K562 (cell line): ENCODE results near the gene KCNG4. TPM values are rescaled to one million over a fixed set of nuclear protein-coding genes. Genes with fewer than 3 reads are reported as not detected.

Experiments used
- CTBP1 ChIP-seq: fragments of 450-650 bp; IDR thresholded peaks from 2 replicates; pipeline ENCODE4 v1.6.1; 2016; ENCODE audit warnings: borderline replicate concordance
- DPF2 ChIP-seq: fragments of 450-650 bp; IDR thresholded peaks from 2 replicates; pipeline ENCODE4 v1.6.1; 2016
- EGR1 ChIP-seq: fragments of 450-650 bp; conservative IDR thresholded peaks from 2 replicates; pipeline ENCODE4 v1.6.1; 2017; ENCODE audit warnings: mild to moderate bottlenecking
- ELF2 ChIP-seq: fragments of 250-450 bp; sonication (Bioruptor Pico); IDR thresholded peaks from 2 replicates; pipeline ENCODE4 v1.5.0; 2021; ENCODE audit warnings: mild to moderate bottlenecking
- ETS2 ChIP-seq: IDR thresholded peaks from 2 replicates; pipeline ENCODE4 v1.6.1; 2016; ENCODE audit warnings: borderline replicate concordance, missing genetic modification characterization, mild to moderate bottlenecking, moderate library complexity, missing compliant biosample characterization; ENCODE audit not compliant: poor library complexity, severe bottlenecking
- EZH2 ChIP-seq: IDR thresholded peaks from 2 replicates; pipeline ENCODE4 v1.6.1; 2012; ENCODE audit warnings: low read depth, mild to moderate bottlenecking, inconsistent platforms, low read length, borderline replicate concordance
- FOSL1 ChIP-seq: fragments of 200-800 bp; sonication (Bioruptor generic); conservative IDR thresholded peaks from 2 replicates; pipeline ENCODE4 v1.6.1; 2016; ENCODE audit warnings: missing genetic modification characterization, missing compliant biosample characterization
- FOXK2 ChIP-seq, 2 experiments: fragments of 450-650 bp; IDR thresholded peaks in 1 of 2; conservative IDR thresholded peaks in 1 of 2; 2 replicates each; pipeline ENCODE4 v1.6.1; 2016; ENCODE audit warnings: low read depth in 2 of 2, mild to moderate bottlenecking in 1 of 2
- FOXM1 ChIP-seq, 2 experiments: fragments of 450-650 bp in 1 of 2; sonication (generic) in 1 of 2; formaldehyde crosslinking in 1 of 2; IDR thresholded peaks; 2 replicates each; pipeline versions ENCODE4 v1.6.1 to v1.9.0; 2017 to 2022; ENCODE audit warnings: low read depth in 2 of 2, mild to moderate bottlenecking in 2 of 2, missing genetic modification reagents in 1 of 2, moderate library complexity in 1 of 2
- FOXP1 ChIP-seq: sonication (generic); formaldehyde crosslinking; IDR thresholded peaks from 2 replicates; pipeline ENCODE4 v1.8.0; 2022; ENCODE audit warnings: mild to moderate bottlenecking, missing genetic modification reagents
- JUNB ChIP-seq: fragments of 450-650 bp; formaldehyde crosslinking; conservative IDR thresholded peaks from 2 replicates; pipeline ENCODE4 v1.4.0; 2020; ENCODE audit warnings: mild to moderate bottlenecking
- KDM1A ChIP-seq, 2 experiments: fragments of 450-650 bp; IDR thresholded peaks; 2 replicates each; pipeline ENCODE4 v1.6.1; 2016; ENCODE audit warnings: mild to moderate bottlenecking in 2 of 2
- LCOR ChIP-seq: sonication (generic); formaldehyde crosslinking; IDR thresholded peaks from 2 replicates; pipeline ENCODE4 v1.8.0; 2022; ENCODE audit warnings: mild to moderate bottlenecking, missing genetic modification reagents
- MAFF ChIP-seq: IDR thresholded peaks from 2 replicates; pipeline ENCODE4 v1.6.1; 2012; ENCODE audit warnings: low read length, improper control_type of control experiment
- MAFK ChIP-seq: IDR thresholded peaks from 2 replicates; pipeline ENCODE4 v1.6.1; 2011; ENCODE audit warnings: low read length, improper control_type of control experiment
- MEF2D ChIP-seq: conservative IDR thresholded peaks from 2 replicates; pipeline ENCODE4 v1.6.1; 2016; ENCODE audit warnings: low read depth, missing genetic modification characterization, missing compliant biosample characterization
- MTF1 ChIP-seq: fragments of 250-450 bp; sonication (Bioruptor Pico); IDR thresholded peaks from 2 replicates; pipeline ENCODE4 v1.9.0; 2021; ENCODE audit warnings: moderate library complexity, mild to moderate bottlenecking, inconsistent platforms, borderline replicate concordance
- NFE2 ChIP-seq: IDR thresholded peaks from 2 replicates; pipeline ENCODE4 v1.6.1; 2014; ENCODE audit warnings: antibody characterized with exemption, low read depth
- NFIC ChIP-seq: fragments of 450-650 bp; IDR thresholded peaks from 2 replicates; pipeline ENCODE4 v1.6.1; 2017; ENCODE audit warnings: mild to moderate bottlenecking, inconsistent platforms
- NR2F6 ChIP-seq: fragments of 450-650 bp; formaldehyde crosslinking; IDR thresholded peaks from 2 replicates; pipeline ENCODE4 v1.4.0; 2020; ENCODE audit warnings: mild to moderate bottlenecking
- RCOR1 ChIP-seq, 2 experiments: IDR thresholded peaks; 2 replicates each; pipeline ENCODE4 v1.6.1; 2012; ENCODE audit warnings: low read depth in 2 of 2, low read length in 2 of 2, borderline replicate concordance in 1 of 2, improper control_type of control experiment in 1 of 2
- XRCC3 ChIP-seq: fragments of 450-650 bp; IDR thresholded peaks from 2 replicates; pipeline ENCODE4 v1.6.1; 2017; ENCODE audit warnings: mild to moderate bottlenecking, moderate library complexity
- ZNF12 ChIP-seq: sonication (generic); formaldehyde crosslinking; IDR thresholded peaks from 2 replicates; pipeline ENCODE4 v1.4.0; 2020; ENCODE audit warnings: mild to moderate bottlenecking, missing genetic modification reagents
- ZNF280A ChIP-seq: fragments of 450-650 bp; IDR thresholded peaks from 2 replicates; pipeline ENCODE4 v1.6.1; 2018; ENCODE audit warnings: mild to moderate bottlenecking, low read depth; ENCODE audit not compliant: partially characterized antibody
- polyA plus RNA-seq, 8 experiments: library from polyadenylated mRNA; depleted of rRNA in 4 of 8; stranded (reverse) in 5 of 8; unstranded in 3 of 8; fragments of >200 nt; fragmentation: Nextera tagmentation in 2 of 8; fragmentation: Illumina TruSeq in 1 of 8; extraction: Ambion mirVana in 2 of 8; extraction: Trizol in 1 of 8; gene quantifications; 2 replicates each; pipeline versions ENCODE4 v1.2.1 to v1.2.3, GENCODE V29; 2011 to 2014; ENCODE audit warnings: inconsistent platforms in 1 of 8, missing spikeins in 1 of 8
- total RNA-seq, 7 experiments: library from RNA; depleted of rRNA in 6 of 7; stranded (reverse); fragments of >200 nt in 6 of 7; fragmentation: Illumina TruSeq in 2 of 7; extraction: Trizol in 2 of 7; gene quantifications; 2 replicates each; pipeline versions ENCODE4 v1.2.1 to v1.2.3, GENCODE V29; 2011 to 2021; ENCODE audit warnings: low replicate concordance in 1 of 7
- TF ChIP-seq, protein P1 (sequence below): fragments of 250-450 bp; sonication (Bioruptor Pico); IDR thresholded peaks from 2 replicates; pipeline ENCODE4 v1.9.0; 2021; ENCODE audit warnings: mild to moderate bottlenecking, inconsistent platforms
- TF ChIP-seq, protein P2 (sequence below), 2 experiments: fragments of 450-650 bp; IDR thresholded peaks; 2 replicates each; pipeline ENCODE4 v1.6.1; 2016

Gene KCNG4
- total and polyA plus RNA-seq, 9 of the 15 experiments (the other 6 are each of a cell fraction or from before 2014, with no cell fraction given) = not detected

DNA sequence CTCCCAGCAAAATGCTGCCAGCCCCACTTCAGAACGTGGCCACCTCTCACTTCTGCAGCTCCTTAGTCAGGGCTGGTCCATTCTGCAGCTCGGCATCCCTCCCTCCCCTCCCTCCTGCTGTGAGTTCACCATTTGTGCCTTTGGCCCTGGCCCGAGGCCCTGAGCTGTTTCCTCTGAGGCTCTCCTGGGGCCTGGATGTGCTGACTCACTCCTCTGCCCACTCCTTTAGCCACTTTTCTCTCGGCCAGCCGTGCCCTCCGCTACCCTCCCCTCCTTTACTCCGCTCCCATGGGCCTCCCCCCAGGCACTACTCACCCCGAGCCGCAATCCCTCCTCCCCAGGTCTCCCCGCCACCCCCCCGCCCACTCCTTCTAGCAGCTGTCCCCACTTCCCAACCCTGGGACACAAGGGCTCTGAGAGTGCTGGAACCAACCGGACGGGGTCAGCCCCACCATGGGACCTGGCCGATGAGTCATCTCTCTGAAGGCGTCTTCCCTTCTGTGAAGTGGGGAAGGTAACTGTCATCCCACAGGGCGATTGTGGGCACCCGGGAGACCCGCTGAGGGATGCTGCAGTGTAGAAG lies 11.5 kb downstream of the KCNG4 start (continued):
- TF ChIP-seq, protein P1, sequence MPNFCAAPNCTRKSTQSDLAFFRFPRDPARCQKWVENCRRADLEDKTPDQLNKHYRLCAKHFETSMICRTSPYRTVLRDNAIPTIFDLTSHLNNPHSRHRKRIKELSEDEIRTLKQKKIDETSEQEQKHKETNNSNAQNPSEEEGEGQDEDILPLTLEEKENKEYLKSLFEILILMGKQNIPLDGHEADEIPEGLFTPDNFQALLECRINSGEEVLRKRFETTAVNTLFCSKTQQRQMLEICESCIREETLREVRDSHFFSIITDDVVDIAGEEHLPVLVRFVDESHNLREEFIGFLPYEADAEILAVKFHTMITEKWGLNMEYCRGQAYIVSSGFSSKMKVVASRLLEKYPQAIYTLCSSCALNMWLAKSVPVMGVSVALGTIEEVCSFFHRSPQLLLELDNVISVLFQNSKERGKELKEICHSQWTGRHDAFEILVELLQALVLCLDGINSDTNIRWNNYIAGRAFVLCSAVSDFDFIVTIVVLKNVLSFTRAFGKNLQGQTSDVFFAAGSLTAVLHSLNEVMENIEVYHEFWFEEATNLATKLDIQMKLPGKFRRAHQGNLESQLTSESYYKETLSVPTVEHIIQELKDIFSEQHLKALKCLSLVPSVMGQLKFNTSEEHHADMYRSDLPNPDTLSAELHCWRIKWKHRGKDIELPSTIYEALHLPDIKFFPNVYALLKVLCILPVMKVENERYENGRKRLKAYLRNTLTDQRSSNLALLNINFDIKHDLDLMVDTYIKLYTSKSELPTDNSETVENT (CRISPR knock-in tag) = no peak
- TF ChIP-seq XRCC3 = no peak
- TF ChIP-seq FOSL1 (tag) = peak; percentile 94
- peak; percentile 62; the same call in 1 of the 2 replicates for TF ChIP-seq CTBP1
- no peak for TF ChIP-seq LCOR (CRISPR knock-in tag)
- peak in 1 of 2 experiments; percentile 10; a peak in 1 of 4 replicates for TF ChIP-seq RCOR1 (IDR thresholded peaks at IDR 0.05; ENCODE audit: borderline replicate concordance in 1 of 2, low read depth in 2 of 2, low read length in 2 of 2)
- TF ChIP-seq JUNB (CRISPR knock-in tag) = 0 out of 2 replicates have a peak, but pooled peaks have one; percentile 42
- TF ChIP-seq NR2F6 (CRISPR knock-in tag) = no peak
- TF ChIP-seq MEF2D (tag) = no peak
- TF ChIP-seq DPF2 = peak; percentile 71
- TF ChIP-seq ZNF280A = no peak
- TF ChIP-seq KDM1A (IDR thresholded peaks at IDR 0.05) = peak; percentile 10 to 69; a peak in 2 of 4 replicates
- no peak for TF ChIP-seq ELF2
- peak; percentile 93 for TF ChIP-seq NFE2
- TF ChIP-seq, protein P2, sequence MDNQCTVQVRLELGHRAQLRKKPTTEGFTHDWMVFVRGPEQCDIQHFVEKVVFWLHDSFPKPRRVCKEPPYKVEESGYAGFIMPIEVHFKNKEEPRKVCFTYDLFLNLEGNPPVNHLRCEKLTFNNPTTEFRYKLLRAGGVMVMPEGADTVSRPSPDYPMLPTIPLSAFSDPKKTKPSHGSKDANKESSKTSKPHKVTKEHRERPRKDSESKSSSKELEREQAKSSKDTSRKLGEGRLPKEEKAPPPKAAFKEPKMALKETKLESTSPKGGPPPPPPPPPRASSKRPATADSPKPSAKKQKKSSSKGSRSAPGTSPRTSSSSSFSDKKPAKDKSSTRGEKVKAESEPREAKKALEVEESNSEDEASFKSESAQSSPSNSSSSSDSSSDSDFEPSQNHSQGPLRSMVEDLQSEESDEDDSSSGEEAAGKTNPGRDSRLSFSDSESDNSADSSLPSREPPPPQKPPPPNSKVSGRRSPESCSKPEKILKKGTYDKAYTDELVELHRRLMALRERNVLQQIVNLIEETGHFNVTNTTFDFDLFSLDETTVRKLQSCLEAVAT (IDR thresholded peaks at IDR 0.05) = 0 out of 4 replicates have a peak, but pooled peaks of 1 of the 2 experiments have one; percentile 42
- TF ChIP-seq MAFF = peak; percentile 59
- peak; percentile 87 for TF ChIP-seq EGR1
- TF ChIP-seq MTF1 (CRISPR knock-in tag) = no peak
- peak; percentile 14 to 37; a peak in 2 of 4 replicates for TF ChIP-seq FOXK2 (conservative IDR thresholded peaks at IDR 0.05 in 1 of 2, IDR thresholded peaks at IDR 0.05 in 1 of 2; ENCODE audit: low read depth in 2 of 2)
- no peak for TF ChIP-seq FOXM1 (IDR thresholded peaks at IDR 0.05; ENCODE audit: low read depth)
- no peak for TF ChIP-seq FOXM1 (CRISPR knock-in tag; IDR thresholded peaks at IDR 0.05; ENCODE audit: low read depth)
- TF ChIP-seq NFIC = peak; percentile 52
- no peak for TF ChIP-seq FOXP1 (CRISPR knock-in tag)
- TF ChIP-seq ZNF12 (CRISPR knock-in tag) = no peak
- TF ChIP-seq MAFK = peak; percentile 78
- TF ChIP-seq ETS2 = no peak
- no peak for TF ChIP-seq EZH2
